Dermis blood vessel endothelial cell (primary cell): Measurements from ENCODE around the gene ERBB2. TPM values are rescaled to one million over a fixed set of nuclear protein-coding genes. Genes with fewer than 3 reads are reported as not detected.

ENCODE experiments used
- DNase-seq: peaks from one replicate; pipeline ENCODE4 v3.0.0; 2010
- total RNA-seq: library from RNA; depleted of rRNA; stranded (reverse); fragments of >200 nt; gene quantifications from 2 replicates; pipeline ENCODE4 v1.2.3, GENCODE V29; 2014

Gene ERBB2
- 3.4 and 4.4 TPM in 2 replicates for total RNA-seq

GRCh38 chr17:39699818-39700147, at the start of gene ERBB2:
Gene ERBB2 (plus strand): TSS chr17:39700064. CDS start chr17:39700239, 175 bp downstream.
- peak; percentile 12 for DNase-seq

GRCh38 chr17:39650121-39650579, 49.7 kb upstream of the ERBB2 start:
- no peak for DNase-seq

DNA sequence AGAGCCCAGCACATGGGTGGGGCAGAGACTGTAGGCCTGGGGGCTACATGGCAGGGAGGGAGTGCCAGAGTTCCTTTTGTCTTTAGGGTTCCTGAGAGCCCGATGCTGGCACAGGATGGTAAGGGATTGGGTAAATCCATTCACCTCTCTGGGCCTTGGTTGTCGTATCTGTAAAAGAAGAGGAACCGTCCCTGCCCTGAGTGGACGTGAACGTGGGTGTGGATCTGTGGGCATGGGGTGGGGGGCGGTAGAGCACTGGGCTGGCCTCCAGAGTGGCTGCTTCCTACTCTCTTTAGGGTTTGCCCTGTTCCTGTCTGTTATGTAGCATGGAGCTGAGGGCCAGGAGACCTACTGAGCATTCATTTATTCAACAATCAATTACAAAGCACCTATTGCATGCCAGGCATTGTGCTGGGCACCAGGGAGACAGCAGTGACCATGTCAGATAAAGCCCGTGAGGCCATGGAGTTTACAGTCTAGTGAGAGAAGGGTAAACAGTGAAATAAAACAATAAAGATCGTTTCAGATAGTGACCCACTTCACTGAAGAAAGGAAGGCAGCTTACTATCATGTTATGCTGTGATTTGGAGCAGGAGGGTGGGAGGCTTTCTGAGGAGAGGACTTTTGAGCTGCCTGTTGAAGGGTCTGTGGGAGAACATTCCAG, 47.8 kb upstream of the ERBB2 start:
- DNase-seq = no peak

- DNase-seq = no peak
Measured at GRCh38 chr17:39652587-39653315, 47.1 kb upstream of the ERBB2 start.

- no peak for DNase-seq
Measured at GRCh38 chr17:39653316-39653661, 46.6 kb upstream of the ERBB2 start.

DNA sequence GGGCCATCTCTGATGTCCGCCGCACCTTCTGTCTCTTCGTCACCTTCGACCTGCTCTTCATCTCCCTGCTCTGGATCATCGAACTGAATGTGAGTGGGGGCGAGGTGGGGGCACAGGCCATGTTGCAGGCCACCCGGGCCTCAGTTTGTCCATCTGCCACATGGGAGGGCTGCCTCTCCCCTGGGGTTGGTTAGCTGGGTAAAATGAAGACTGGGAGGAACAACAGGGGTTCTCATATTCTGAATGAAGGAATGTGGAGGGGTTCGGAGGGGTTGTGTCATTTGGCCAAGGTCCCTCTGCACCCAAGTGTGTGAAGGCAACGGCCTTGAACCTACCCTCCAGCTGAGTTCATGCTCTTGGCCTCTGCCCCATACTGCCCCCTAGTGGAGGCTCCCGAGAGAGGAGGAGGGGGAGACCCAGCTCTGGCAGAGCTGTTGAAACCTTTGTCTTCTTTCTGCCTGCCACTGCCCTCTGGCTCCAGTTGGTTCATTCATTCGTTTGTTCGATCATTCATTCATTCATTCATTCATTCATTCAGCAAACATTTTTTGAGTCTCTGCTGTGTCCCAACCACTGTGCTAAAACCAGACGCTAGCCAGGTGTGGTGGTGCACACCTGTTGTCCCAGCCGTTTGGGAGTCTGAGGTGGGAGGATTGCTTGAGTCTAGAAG, 46.1 kb upstream of the ERBB2 start:
- peak; percentile 73 for DNase-seq

DNA sequence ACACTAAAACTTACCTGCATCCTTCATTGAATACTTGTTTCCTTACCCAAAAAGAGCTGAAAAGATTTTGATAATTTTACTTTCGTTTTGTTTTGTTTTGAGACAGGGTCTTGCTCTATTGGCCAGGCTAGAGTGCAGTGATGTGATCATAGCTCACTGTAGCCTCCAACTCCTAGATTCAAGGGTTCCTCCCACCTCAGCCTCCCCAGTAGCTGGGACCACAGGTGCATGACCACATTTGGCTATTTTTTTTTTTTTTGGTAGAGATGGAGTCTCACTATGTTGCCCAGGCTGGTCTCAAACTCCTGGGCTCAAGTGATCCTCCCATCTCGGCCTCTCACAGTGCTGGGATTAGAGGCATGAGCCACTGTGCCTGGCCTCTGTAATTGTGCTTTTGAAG, 44.8 kb upstream of the ERBB2 start:
- DNase-seq = no peak

- no peak for DNase-seq
Measured at GRCh38 chr17:39658346-39658745, 41.5 kb upstream of the ERBB2 start.

DNA sequence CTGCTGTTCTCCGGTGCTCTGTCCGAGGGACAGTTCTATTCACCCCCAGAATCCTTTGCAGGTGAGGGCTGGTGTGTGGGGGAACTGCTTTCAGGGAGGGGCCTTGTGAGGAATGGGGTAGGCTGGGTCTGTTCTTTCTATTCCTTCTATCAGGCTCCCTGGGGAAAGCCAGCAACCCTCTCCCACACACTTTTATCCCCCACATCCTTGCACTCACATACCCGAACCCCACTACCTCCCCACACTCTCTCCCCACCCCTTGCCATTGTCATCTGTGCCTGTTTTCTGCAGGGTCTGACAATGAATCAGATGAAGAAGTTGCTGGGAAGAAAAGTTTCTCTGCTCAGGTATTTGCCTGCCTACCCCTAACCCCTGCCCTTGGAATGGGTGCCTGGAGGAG, 41.1 kb upstream of the ERBB2 start:
- DNase-seq = no peak

DNA sequence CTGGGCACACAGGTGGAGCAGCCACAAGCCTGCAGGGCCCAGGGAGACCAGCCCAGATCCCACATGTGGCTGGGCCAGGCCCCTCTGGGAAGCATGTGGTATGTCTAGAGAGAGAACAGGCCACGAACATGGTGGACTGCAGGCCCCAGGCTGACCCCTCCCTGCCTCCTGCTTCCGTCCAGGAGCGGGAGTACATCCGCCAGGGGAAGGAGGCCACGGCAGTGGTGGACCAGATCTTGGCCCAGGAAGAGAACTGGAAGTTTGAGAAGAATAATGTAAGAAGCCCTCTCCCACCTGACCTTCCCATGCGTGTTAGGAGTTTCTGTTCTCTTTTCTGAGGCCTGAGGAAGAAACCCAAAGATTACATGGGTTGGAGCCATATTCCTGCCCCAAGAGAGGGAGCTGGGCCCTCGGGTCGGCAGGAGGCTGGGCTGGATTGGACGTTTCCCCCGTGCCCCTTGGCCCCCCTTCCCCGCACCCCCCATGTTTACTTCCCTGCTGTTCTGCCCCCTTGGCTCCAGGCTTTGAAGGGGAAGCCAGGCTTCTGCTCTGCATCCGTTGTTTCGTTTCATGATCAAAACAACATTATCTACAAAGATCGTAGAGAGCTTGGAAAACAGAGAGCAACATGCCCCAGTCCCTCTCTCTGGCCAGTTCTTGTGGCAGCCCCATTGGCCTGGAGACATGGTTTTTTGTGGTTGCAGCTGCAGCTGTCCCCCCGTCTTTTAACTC, 40.4 kb upstream of the ERBB2 start:
- peak; percentile 77 for DNase-seq

- DNase-seq = no peak
Measured at GRCh38 chr17:39660011-39660360, 39.9 kb upstream of the ERBB2 start.

DNA sequence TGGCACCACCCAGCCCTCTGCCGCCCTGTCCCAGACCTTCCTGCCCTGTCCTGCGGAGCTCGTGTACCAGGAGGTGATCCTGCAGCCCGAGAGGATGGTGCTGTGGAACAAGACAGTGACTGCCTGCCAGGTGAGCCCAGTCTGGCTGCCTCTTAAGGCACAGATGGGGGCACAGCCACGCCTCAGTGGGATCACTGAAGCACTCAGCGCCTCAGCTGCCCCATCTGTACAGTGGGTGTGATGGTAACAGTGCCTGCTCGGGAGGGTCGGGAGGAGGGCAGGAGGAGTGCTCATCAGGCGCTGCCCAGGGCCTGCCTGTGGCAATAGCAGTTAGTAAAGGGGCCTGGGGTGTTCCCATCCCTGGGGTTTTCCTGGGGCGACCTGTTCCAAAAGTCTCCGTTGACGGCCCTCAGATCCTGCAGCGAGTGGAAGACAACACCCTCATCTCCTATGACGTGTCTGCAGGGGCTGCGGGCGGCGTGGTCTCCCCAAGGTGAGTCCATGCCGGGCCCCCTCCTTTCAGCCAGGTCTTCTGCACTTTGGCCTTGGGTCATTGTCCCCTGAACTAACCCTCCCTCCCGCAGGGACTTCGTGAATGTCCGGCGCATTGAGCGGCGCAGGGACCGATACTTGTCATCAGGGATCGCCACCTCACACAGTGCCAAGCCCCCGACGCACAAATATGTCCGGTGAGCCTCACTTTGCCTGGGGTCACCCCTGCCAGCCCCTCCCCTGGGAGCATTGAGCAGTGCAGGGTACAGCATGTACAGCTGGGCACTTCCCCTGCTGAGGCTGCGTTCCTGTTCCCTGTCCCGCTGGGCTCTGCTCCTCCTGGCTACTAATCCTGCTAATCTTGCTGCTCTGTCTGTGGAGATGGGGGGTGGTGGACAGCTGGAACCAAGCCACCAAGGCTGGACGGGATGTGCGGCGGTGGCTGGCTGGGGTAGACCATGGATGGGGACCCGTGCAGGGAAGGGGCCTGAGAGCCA, 39.2 kb upstream of the ERBB2 start:
- no peak for DNase-seq

DNA sequence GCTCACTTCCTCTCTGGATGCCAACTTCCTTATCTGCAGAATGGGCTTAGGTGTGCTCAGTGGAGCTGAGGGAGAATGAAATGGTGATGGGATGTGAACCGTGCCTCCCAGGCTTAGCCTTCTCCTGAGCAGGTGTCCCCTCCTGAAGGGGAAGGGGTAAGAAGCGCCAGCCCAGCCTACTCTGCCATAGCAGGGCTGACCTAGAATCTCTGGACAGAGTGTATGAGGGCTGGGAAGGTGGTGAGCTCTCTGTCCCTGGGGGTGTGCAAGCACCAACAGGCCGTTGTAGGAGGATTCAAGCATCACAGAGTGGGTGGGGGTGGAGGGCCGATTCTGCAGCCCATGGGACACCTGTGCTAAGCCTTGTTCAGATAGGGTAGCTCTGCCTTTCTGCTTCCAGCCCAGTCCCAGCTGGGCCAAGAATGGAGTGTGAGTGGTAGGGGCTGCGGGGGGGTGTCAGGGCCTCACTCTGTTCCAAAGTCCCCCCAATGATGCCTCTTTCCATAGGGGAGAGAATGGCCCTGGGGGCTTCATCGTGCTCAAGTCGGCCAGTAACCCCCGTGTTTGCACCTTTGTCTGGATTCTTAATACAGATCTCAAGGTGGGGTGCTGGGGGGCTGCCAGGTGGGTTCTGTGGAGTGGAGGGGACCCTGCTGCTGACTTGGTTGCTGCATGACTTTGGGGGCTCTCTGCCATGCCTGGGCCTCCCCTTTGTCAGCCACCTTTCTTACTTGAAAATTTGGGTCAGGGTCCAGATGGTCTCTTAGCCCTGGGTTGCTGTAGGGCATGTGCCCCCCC, 37.9 kb upstream of the ERBB2 start:
- no peak for DNase-seq

- DNase-seq = no peak
Measured at GRCh38 chr17:39662551-39663339, 37.1 kb upstream of the ERBB2 start.

DNA sequence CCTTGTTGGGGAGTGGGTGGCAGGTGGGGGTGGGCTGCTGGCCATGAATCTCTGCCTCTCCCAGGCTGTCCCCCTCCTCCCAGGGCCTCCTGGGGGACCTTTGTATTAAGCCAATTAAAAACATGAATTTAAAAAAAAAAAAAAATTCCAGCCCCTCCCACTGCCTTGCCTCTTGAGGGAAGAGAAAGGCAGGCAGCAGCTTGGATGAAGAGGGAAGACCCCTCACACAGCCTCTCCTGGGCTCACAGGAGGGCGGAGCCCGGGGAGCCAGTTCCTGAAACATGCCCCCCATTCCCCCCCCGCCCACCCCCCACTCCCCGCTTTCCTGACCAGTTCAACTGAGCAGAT, 36.5 kb upstream of the ERBB2 start:
- DNase-seq = no peak

GRCh38 chr17:39663688-39664580, 35.9 kb upstream of the ERBB2 start:
- peak; percentile 48 for DNase-seq

DNA sequence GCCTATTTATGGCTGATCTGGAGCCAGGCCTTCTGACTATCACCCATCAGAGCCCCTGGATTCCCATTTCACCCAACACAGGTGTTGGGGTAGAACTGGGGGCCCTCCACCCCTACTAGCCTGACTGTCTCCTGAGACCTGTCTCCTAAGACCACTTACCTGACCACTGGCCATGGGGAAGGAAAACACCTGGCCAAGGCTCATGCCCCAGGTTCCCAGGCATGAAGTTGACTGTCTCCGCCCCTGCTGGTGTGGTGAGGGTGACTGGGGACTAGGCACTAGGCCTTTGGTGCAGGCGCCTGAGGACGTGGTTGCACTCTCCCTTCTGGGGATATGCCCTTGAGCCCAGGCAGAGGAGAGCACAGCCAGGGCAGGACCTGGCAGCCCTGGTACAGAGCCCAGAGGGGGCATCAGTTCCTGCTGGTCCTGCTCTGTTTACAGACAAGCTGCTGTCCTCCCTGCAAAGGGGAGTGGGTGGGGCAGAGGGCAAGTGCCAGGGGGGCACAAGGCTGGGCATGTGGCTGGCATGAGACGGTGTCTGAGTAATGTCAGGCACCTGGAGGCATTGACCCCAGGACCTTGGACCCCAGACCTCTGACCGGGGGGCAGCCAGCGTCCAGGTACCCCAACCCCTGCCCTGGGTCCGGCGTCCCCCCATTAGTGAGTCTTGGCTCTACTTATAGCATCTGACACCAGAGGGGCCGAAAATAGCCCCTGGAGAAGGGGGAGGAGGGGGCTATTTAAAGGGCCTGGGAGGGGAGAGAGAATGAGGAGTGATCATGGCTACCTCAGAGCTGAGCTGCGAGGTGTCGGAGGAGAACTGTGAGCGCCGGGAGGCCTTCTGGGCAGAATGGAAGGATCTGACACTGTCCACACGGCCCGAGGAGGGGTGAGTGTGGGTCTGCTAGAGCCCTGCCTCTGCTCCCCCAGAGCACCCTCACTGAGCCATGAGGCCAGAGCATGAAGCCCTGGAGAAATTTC, 35.0 kb upstream of the ERBB2 start, which contains the start of gene TCAP:
TCAP (plus strand) TSS at position 769 of the 981 bp plus-strand sequence; CDS start at position 780, 11 bp downstream.
- no peak for DNase-seq

GRCh38 chr17:39665642-39666224, 34.1 kb upstream of the ERBB2 start:
- no peak for DNase-seq
